ENCODE data around the gene MRM1. TPM values are rescaled to one million over a fixed set of nuclear protein-coding genes. Genes with fewer than 3 reads are reported as not detected.

The MRM1 gene
- polyA plus RNA-seq, 3 donors = 0.82 to 2.3 (median 1.5) TPM

DNA sequence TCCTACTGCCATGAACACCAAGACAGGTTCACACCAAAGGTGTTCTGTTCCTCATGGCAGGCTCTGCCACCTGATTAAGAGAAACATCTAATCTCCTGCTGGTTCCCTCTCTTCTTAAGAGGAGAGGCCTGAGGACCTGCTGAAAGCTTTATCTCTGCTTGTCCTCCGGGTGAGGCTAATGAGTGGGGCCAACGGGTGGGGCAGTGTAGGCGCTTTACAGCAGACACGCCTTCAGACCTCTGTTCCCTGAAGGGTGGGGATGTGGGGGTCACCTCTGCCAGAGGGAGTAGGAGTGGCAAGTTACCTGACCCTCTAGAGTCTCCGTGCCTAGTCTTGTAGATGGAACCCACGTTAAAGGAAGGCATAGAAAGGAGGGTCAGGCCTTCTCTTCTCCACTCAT, 4.2 kb upstream of the MRM1 start:
- TF ChIP-seq, protein P1, sequence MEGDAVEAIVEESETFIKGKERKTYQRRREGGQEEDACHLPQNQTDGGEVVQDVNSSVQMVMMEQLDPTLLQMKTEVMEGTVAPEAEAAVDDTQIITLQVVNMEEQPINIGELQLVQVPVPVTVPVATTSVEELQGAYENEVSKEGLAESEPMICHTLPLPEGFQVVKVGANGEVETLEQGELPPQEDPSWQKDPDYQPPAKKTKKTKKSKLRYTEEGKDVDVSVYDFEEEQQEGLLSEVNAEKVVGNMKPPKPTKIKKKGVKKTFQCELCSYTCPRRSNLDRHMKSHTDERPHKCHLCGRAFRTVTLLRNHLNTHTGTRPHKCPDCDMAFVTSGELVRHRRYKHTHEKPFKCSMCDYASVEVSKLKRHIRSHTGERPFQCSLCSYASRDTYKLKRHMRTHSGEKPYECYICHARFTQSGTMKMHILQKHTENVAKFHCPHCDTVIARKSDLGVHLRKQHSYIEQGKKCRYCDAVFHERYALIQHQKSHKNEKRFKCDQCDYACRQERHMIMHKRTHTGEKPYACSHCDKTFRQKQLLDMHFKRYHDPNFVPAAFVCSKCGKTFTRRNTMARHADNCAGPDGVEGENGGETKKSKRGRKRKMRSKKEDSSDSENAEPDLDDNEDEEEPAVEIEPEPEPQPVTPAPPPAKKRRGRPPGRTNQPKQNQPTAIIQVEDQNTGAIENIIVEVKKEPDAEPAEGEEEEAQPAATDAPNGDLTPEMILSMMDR (IDR thresholded peaks at IDR 0.05) = no peak
- H3K27ac Mint-ChIP-seq = no peak overlapping the region

DNA sequence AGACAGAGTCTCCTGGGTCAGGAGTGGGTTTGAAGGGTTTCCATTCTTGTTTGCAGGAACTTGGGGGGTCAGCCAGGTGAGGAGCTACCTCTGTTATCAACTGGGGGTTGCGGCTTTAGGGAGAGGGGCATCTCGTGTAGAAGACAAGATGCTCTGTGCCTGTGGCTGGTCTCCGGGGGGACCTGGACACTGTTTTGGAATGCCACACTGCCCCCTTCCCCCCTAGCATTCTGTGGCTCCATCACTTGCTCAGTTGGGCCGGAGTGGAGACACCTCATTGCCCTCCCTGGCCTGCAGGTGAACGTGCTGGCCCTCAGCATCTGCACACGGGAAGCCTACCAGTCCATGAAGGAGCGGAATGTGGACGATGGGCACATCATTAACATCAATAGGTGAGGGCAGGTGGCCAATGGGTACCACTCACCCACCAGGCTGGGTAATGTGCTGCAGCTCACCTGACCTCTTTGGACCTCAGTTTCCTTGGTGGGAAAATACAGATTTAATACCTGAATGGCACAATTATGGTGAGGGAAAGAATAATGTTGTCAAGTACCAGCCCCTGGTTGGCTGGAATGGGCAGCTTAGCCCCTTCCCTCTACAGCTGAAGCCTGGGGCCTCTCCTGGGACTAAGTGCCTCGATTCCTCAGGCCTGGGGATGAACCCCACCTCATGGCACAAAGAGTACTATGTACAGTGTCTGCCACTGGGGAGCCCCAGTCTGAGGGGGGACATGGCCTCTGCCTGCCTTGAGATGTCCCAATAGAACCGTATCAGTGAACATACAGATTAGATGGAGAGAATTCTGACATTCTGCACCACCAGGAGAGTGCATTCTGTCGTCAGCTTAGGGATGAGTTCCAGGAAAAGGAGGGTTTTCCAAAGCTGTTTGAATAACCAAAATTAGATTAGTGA, 3.3 kb upstream of the MRM1 start:
- H3K4me3 ChIP-seq (replicated peaks in 1 of 3; ENCODE audit: low read depth in 2 of 3, low read length in 3 of 3) = no peak overlapping the region
- Mint-ChIP-seq H3K9me3 (no peaks in the 10 kb centered on the region), H3K4me3 (no peak overlapping the region), H3K27ac (peak overlapping the region in 1 of 7 donors; percentile 48), H3K4me1 (peaks cover 22% of the 10 kb centered on the region), H3K27me3 (ENCODE audit: low read depth in 3 of 3) (peaks cover 2 to 5% (median 5%) of the 10 kb centered on the region in 3 donors), H3K36me3 (peaks cover 3% of the 10 kb centered on the region in 2 donors)
- no peak overlapping the region for H3K9ac ChIP-seq (ENCODE audit: insufficient read depth, low read length, poor library complexity, severe bottlenecking)
- intact Hi-C loops (cut with micrococcal nuclease) = no loop called here
- H3K27me3 ChIP-seq (ENCODE audit: control insufficient read depth in 2 of 2, insufficient read depth in 2 of 2, low read length in 2 of 2) = peaks cover 0 to 3% of the 10 kb centered on the region in 2 donors
- DNase-seq = no peak
- H3K4me2 ChIP-seq (replicated peaks; ENCODE audit: extremely low read depth, low read length, poor library complexity, severe bottlenecking) = no peak overlapping the region
- TF ChIP-seq, protein P1 (IDR thresholded peaks at IDR 0.05) = no peak
- no peaks in the 10 kb centered on the region for H3K9me3 ChIP-seq (replicated peaks in 1 of 2; ENCODE audit: control insufficient read depth in 1 of 2, insufficient read depth in 1 of 2, low read length in 2 of 2)
- H2AFZ ChIP-seq (ENCODE audit: insufficient read depth, low read depth, low read length, poor library complexity, severe bottlenecking) = no peak overlapping the region
- 98% methylated on average over 7 of the region's 11 CpGs for WGBS (ENCODE audit: insufficient coverage)
- no peaks in the 10 kb centered on the region for H3K36me3 ChIP-seq (replicated peaks in 1 of 2; ENCODE audit: control insufficient read depth in 1 of 2, insufficient read depth in 2 of 2, low read length in 2 of 2)
- H3K79me2 ChIP-seq (ENCODE audit: insufficient read depth, low read length) = peaks cover 10% of the 10 kb centered on the region
- no peak overlapping the region for H3K27ac ChIP-seq (ENCODE audit: low read depth in 1 of 2, low read length in 2 of 2)
- H3K4me1 ChIP-seq (ENCODE audit: control insufficient read depth in 1 of 2, insufficient read depth in 2 of 2, low read length in 2 of 2) = peaks cover 18 to 24% of the 10 kb centered on the region in 2 donors
- H4K20me1 ChIP-seq (ENCODE audit: insufficient read depth, low read length) = peaks cover 8% of the 10 kb centered on the region

More for the DNA sequence above, 4.2 kb upstream of the MRM1 start:
- no peak for DNase-seq
- Histone ChIP-seq H3K36me3 (replicated peaks in 1 of 2; ENCODE audit: control insufficient read depth in 1 of 2, insufficient read depth in 2 of 2, low read length in 2 of 2) (no peaks in the 10 kb centered on the region), H3K4me3 (replicated peaks in 1 of 3; ENCODE audit: low read depth in 2 of 3, low read length in 3 of 3) (no peak overlapping the region), H3K4me1 (ENCODE audit: control insufficient read depth in 1 of 2, insufficient read depth in 2 of 2, low read length in 2 of 2) (peaks cover 15 to 22% of the 10 kb centered on the region in 2 donors), H4K20me1 (ENCODE audit: insufficient read depth, low read length) (no peaks in the 10 kb centered on the region), H3K27ac (ENCODE audit: low read depth in 1 of 2, low read length in 2 of 2) (no peak overlapping the region), H3K9me3 (replicated peaks in 1 of 2; ENCODE audit: control insufficient read depth in 1 of 2, insufficient read depth in 1 of 2, low read length in 2 of 2) (no peaks in the 10 kb centered on the region), H3K4me2 (replicated peaks; ENCODE audit: extremely low read depth, low read length, poor library complexity, severe bottlenecking) (no peak overlapping the region), H2AFZ (ENCODE audit: insufficient read depth, low read depth, low read length, poor library complexity, severe bottlenecking) (no peak overlapping the region), H3K27me3 (ENCODE audit: control insufficient read depth in 2 of 2, insufficient read depth in 2 of 2, low read length in 2 of 2) (peaks cover 6 to 12% of the 10 kb centered on the region in 2 donors), H3K79me2 (ENCODE audit: insufficient read depth, low read length) (peaks cover 4% of the 10 kb centered on the region), H3K9ac (ENCODE audit: insufficient read depth, low read length, poor library complexity, severe bottlenecking) (no peak overlapping the region)
- Mint-ChIP-seq H3K9me3 (peaks cover 0 to 4% (median 0%) of the 10 kb centered on the region in 7 donors), H3K27me3 (ENCODE audit: low read depth in 3 of 3) (peaks cover 11 to 14% (median 13%) of the 10 kb centered on the region in 3 donors), H3K36me3 (peaks cover 3% of the 10 kb centered on the region in 2 donors), H3K4me3 (no peak overlapping the region), H3K4me1 (peaks cover 22% of the 10 kb centered on the region)
- intact Hi-C loops (cut with micrococcal nuclease) = no loop called here
- WGBS (ENCODE audit: insufficient coverage) = 96% methylated on average over 4 of the region's 6 CpGs

Data from CD14-positive monocyte (primary cell).